A673 (cell line): ENCODE measurements around the gene SELENBP1. TPM values are rescaled to one million over a fixed set of nuclear protein-coding genes. Genes with fewer than 3 reads are reported as not detected.

Experiments used
- BruUV-seq: library from RNA; stranded (reverse); fragments of 400-500 nt; replicated peaks from 2 replicates; lab custom pipeline; 2021; lab: Mats Ljungman, UMichigan
- CTCF ChIA-PET: fragments of 300-600 bp; sonication (Branson Sonifier 250); formaldehyde crosslinking; loops from one replicate; lab custom pipeline; 2022; ENCODE audit warnings: antibody characterized with exemption; lab: Charles Lee
- POLR2A ChIA-PET: fragments of 300-600 bp; sonication (Branson Sonifier 250); formaldehyde crosslinking; loops from one replicate; lab custom pipeline; 2022; ENCODE audit warnings: antibody characterized with exemption; ENCODE audit not compliant: low non-redundant PET; lab: Charles Lee
- DNase-seq: peaks from one replicate; pipeline ENCODE4 v3.0.0-alpha.2; 2015; ENCODE audit warnings: low spot score
- H3K27ac ChIP-seq: fragments of 200-600 bp; sonication (generic); 2 replicates; pipeline ENCODE4 v1.5.1; 2016; ENCODE audit warnings: mixed run types, low read depth, mild to moderate bottlenecking, mixed read lengths, antibody characterized with exemption, low read length; ENCODE audit not compliant: poor library complexity, severe bottlenecking
- H3K27me3 ChIP-seq: fragments of 200-600 bp; sonication (generic); replicated peaks from 2 replicates; pipeline ENCODE4 v1.6.1; 2017; ENCODE audit warnings: mixed run types, low read depth, mild to moderate bottlenecking, mixed read lengths, antibody characterized with exemption, low read length; ENCODE audit not compliant: insufficient read depth, poor library complexity
- H3K36me3 ChIP-seq: fragments of 200-600 bp; sonication (generic); 2 replicates; pipeline ENCODE4 v1.6.1; 2016; ENCODE audit warnings: mixed run types, mild to moderate bottlenecking, mixed read lengths, antibody characterized with exemption, low read length; ENCODE audit not compliant: insufficient read depth, poor library complexity, severe bottlenecking
- H3K4me1 ChIP-seq: fragments of 200-600 bp; sonication (generic); 2 replicates; pipeline ENCODE4 v1.6.1; 2017; ENCODE audit warnings: mixed run types, mild to moderate bottlenecking, mixed read lengths, antibody characterized with exemption, low read length; ENCODE audit not compliant: insufficient read depth, poor library complexity, severe bottlenecking
- H3K4me3 ChIP-seq: fragments of 200-600 bp; sonication (generic); 2 replicates; pipeline ENCODE4 v1.5.1; 2016; ENCODE audit warnings: low read depth, mixed run types, mild to moderate bottlenecking, mixed read lengths, low read length; ENCODE audit not compliant: poor library complexity, severe bottlenecking
- H3K9me3 ChIP-seq: fragments of 200-600 bp; sonication (generic); 2 replicates; pipeline ENCODE4 v1.6.1; 2016; ENCODE audit warnings: mixed run types, low read depth, mild to moderate bottlenecking, mixed read lengths, antibody characterized with exemption, low read length; ENCODE audit not compliant: poor library complexity, severe bottlenecking
- EZH2 ChIP-seq: fragments of 200-600 bp; sonication (generic); IDR thresholded peaks from 2 replicates; pipeline ENCODE4 v1.6.1; 2017; ENCODE audit warnings: borderline replicate concordance, low read depth, mild to moderate bottlenecking, mixed read lengths, antibody characterized with exemption, low read length; ENCODE audit not compliant: poor library complexity, severe bottlenecking
- intact Hi-C: fragments of 100-400 bp; cut with micrococcal nuclease; formaldehyde crosslinking; loops from one replicate; pipeline ENCODE4 v1.10.0; 2022; ENCODE audit not compliant: unreplicated experiment
- total RNA-seq: library from RNA; stranded (reverse); gene quantifications from 2 replicates; pipeline ENCODE4 v1.2.3, GENCODE V29; 2021
- TF ChIP-seq, protein P1 (sequence below): fragments of 300-800, 200-600 bp; sonication (generic); conservative IDR thresholded peaks from 2 replicates; pipeline ENCODE4 v1.5.1; 2017; ENCODE audit warnings: low read depth, mild to moderate bottlenecking, antibody characterized with exemption, low read length, moderate library complexity, mixed read lengths

SELENBP1 gene
- total RNA-seq, 1 experiment from 2014 or later: not detected

DNA sequence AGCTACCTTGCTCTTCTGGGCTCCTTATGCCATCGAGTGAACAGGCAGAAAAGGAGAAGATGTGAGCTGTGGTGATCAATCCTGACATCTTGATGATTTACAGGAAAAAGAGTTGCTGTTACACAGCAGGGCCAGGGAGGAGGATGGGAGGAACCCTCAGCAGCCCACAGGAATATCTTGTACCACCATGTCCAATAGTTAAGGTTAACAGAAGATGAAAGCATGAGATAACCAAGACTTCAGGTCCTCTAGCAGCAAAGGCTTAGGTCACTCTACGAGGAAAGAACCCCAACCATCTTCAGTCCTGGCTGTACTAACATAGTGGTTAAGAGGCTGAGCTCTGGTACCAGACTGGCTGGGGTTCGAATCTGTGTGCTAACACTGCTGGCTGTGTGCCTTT is 12.1 kb upstream of the SELENBP1 start:
- Histone ChIP-seq H3K4me3 (no peak overlapping the region), H3K27me3 (no peaks in the 10 kb centered on the region), H3K36me3 (no peaks in the 10 kb centered on the region), H3K9me3 (no peaks in the 10 kb centered on the region), H3K4me1 (no peaks in the 10 kb centered on the region), H3K27ac (no peak overlapping the region)
- intact Hi-C loops: no loop called here
- no TSS peak for BruUV-seq
- TF ChIP-seq EZH2: no peak
- TF ChIP-seq, protein P1, sequence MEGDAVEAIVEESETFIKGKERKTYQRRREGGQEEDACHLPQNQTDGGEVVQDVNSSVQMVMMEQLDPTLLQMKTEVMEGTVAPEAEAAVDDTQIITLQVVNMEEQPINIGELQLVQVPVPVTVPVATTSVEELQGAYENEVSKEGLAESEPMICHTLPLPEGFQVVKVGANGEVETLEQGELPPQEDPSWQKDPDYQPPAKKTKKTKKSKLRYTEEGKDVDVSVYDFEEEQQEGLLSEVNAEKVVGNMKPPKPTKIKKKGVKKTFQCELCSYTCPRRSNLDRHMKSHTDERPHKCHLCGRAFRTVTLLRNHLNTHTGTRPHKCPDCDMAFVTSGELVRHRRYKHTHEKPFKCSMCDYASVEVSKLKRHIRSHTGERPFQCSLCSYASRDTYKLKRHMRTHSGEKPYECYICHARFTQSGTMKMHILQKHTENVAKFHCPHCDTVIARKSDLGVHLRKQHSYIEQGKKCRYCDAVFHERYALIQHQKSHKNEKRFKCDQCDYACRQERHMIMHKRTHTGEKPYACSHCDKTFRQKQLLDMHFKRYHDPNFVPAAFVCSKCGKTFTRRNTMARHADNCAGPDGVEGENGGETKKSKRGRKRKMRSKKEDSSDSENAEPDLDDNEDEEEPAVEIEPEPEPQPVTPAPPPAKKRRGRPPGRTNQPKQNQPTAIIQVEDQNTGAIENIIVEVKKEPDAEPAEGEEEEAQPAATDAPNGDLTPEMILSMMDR: no peak
- no peak for DNase-seq
- CTCF ChIA-PET: no interaction called here
- POLR2A ChIA-PET: no interaction called here

DNA sequence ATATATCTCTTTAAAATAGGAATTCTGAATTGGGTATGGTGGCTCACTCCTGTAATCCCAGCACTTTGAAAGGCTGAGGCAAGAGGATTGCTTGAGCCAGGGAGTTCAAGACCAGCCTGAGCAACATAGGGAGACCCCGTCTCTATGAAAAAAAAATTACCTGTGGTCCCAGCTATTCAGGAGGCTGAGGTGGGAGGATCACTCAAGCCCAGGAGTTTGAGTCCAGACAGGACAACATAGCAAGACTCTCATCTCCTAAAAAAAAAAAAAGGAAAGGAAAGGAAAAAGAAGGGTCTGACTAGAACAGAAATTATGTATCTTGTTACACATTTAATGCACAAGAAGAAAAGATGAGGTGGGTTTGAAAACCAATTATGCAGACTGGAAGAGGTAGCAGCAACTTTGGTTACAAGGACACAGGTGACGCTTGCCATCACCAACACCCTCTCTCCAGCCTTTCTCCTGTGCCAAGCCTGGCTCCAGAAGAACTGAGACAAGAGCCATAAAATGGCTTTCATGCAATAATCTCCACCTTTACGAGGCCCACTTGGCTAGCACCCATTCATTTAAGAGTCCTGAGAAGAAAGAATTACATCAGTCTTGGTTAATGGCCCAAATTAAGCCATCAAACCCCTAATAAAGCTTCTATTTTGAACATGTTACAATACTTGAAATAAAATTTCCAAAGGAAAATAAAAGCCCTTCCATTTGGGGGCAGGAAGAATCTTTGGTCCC is 4.8 kb upstream of the SELENBP1 start:
- no TSS peak for BruUV-seq
- Histone ChIP-seq H3K9me3 (no peaks in the 10 kb centered on the region), H3K27ac (no peak overlapping the region), H3K4me1 (peaks cover 4% of the 10 kb centered on the region), H3K36me3 (no peaks in the 10 kb centered on the region), H3K4me3 (no peak overlapping the region), H3K27me3 (no peaks in the 10 kb centered on the region)
- DNase-seq: no peak
- intact Hi-C loops: no loop called here
- ChIA-PET POLR2A (no interaction called here), CTCF (no interaction called here)
- TF ChIP-seq, protein P1: no peak
- no peak for TF ChIP-seq EZH2

DNA sequence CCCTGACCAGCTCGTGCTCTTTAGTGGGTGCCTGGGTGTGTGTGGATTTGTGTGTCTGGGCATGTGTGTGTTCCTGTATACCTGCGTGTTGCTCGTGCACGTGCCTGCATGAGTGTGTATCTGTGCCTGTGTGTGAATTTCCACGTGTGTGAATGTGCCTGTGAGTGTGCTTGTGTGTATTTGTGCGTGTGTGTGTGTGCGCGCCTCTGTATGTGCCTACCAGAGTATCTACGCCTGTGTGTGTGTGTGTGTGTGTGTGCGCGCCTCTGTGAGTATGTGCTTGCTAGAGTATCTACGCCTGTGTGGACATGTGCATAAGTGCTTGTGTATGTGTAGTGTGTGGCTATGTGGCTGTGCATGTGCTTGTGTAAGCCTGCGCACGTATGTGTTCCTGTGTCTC is 691 bp upstream of the SELENBP1 start:
- POLR2A ChIA-PET: no interaction called here
- no TSS peak for BruUV-seq
- Histone ChIP-seq H3K36me3 (no peaks in the 10 kb centered on the region), H3K27me3 (no peaks in the 10 kb centered on the region), H3K4me3 (no peak overlapping the region), H3K27ac (no peak overlapping the region), H3K9me3 (no peaks in the 10 kb centered on the region), H3K4me1 (peaks cover 30% of the 10 kb centered on the region)
- intact Hi-C loops: no loop called here
- TF ChIP-seq, protein P1: no peak
- TF ChIP-seq EZH2: no peak
- DNase-seq: no peak
- CTCF ChIA-PET: no interaction called here
